Measurements from ENCODE around the gene FBXO39.

GRCh38 chr17:6818938-6819337 is 42.9 kb downstream of the FBXO39 start:
- TF ChIP-seq CTCF (conservative IDR thresholded peaks at IDR 0.05) (no peak), EZH2 (IDR thresholded peaks at IDR 0.05; ENCODE audit: low read depth) (no peak)
